ENCODE data around the gene SLK. TPM values are rescaled to one million over a fixed set of nuclear protein-coding genes. Genes with fewer than 3 reads are reported as not detected.
A peak's percentile ranks its signal among the peaks of the same experiment; 100 is the strongest.

Gene SLK
- polyA plus RNA-seq, 6 donors from 2014 or later, result 2.3 to 6.8 (median 4.2) TPM

GRCh38 chr10:103951942-103952341, 15.0 kb upstream of the SLK start:
- Mint-ChIP-seq H3K4me3 (no peak overlapping the region), H3K4me1 (peaks cover 4 to 6% (median 6%) of the 10 kb centered on the region in 3 donors), H3K9me3 (no peaks in the 10 kb centered on the region), H3K27me3 (peaks cover 9 to 22% (median 18%) of the 10 kb centered on the region in 3 donors), H3K27ac (no peak overlapping the region), H3K36me3 (peaks cover 0 to 5% of the 10 kb centered on the region in 2 donors)
- no peak for ATAC-seq (ENCODE audit: low read depth in 2 of 2)
- no peak for DNase-seq

- peaks cover 0 to 5% of the 10 kb centered on the region in 2 donors for H3K36me3 Mint-ChIP-seq
- H3K4me1 Mint-ChIP-seq, result no peaks in the 10 kb centered on the region
- no peak overlapping the region for H3K27ac Mint-ChIP-seq
- no peak for DNase-seq
- H3K4me3 Mint-ChIP-seq, result no peak overlapping the region
- H3K9me3 Mint-ChIP-seq, result no peaks in the 10 kb centered on the region
- no peak for ATAC-seq (ENCODE audit: low read depth in 2 of 2)
- H3K27me3 Mint-ChIP-seq, result peaks cover 4 to 17% (median 13%) of the 10 kb centered on the region in 3 donors
These were observed 12.4 kb upstream of the SLK start for GRCh38 chr10:103954543-103954942.

GRCh38 chr10:103958996-103959395, 7.9 kb upstream of the SLK start:
- no peak for DNase-seq
- H3K4me3 Mint-ChIP-seq, result no peak overlapping the region
- no peak for ATAC-seq (ENCODE audit: low read depth in 2 of 2)
- H3K27me3 Mint-ChIP-seq, result peaks cover 0 to 8% (median 5%) of the 10 kb centered on the region in 3 donors
- H3K4me1 Mint-ChIP-seq, result no peaks in the 10 kb centered on the region
- H3K27ac Mint-ChIP-seq, result no peak overlapping the region
- H3K36me3 Mint-ChIP-seq, result no peaks in the 10 kb centered on the region
- H3K9me3 Mint-ChIP-seq, result no peaks in the 10 kb centered on the region

DNA sequence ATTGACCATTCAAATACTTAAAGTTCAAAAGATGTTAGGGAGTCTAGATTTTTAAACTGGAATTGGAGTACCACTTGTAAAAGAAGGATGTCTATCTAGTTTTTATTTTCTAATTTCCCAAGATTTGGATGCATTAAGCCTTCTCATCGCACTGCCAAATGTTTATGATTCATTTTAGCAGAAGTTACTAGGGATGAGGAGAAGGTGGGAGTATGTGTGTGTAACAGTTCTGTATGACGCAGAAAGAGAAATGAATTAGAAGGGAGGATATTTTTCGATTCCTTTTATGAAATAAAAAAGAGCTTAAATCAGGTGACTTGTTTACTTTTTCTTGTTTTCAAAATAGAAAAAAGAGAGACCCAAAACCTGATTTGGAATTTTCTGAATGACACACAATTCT, 6.8 kb upstream of the SLK start:
- Mint-ChIP-seq H3K4me1 (no peaks in the 10 kb centered on the region), H3K9me3 (no peaks in the 10 kb centered on the region), H3K27ac (no peak overlapping the region), H3K4me3 (no peak overlapping the region), H3K27me3 (peaks cover 0 to 5% (median 5%) of the 10 kb centered on the region in 3 donors), H3K36me3 (no peaks in the 10 kb centered on the region)
- no peak for DNase-seq
- ATAC-seq (ENCODE audit: low read depth in 2 of 2), result no peak

DNA sequence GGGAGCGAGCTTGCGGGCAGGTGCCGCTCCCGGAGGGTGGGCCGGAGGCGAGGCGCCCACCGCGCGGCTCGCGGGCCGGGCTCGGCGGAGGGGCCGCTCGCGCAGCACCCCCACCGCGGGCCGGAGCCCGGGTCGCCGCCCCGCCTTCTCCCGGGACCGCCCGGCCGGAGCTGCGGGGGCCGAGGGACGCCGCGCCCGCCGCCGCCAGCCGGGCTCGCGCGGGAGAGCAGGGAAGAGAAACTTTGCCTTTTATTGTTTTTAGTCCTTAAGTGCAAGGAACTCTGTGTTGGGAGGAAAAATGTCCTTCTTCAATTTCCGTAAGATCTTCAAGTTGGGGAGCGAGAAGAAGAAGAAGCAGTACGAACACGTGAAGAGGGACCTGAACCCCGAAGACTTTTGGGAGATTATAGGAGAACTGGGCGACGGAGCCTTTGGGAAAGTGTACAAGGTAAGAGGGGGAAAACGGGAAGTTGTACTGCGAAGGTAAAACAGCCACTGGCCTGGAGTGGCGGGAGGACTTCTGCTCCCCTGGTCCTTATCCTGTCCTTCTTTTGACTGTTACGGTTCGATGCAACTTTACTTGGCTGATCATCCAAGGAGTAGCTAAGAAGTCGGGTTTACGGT, 620 bp downstream of the SLK start:
- H3K27me3 Mint-ChIP-seq, result no peaks in the 10 kb centered on the region
- peak overlapping the region; percentile 53 to 89 (median 80) for H3K27ac Mint-ChIP-seq
- ATAC-seq (ENCODE audit: low read depth in 2 of 2), result peak; percentile 41 to 45
- peak overlapping the region; percentile 90 to 97 (median 94) for H3K4me3 Mint-ChIP-seq
- H3K36me3 Mint-ChIP-seq, result no peaks in the 10 kb centered on the region
- DNase-seq, result peak; percentile 23
- H3K4me1 Mint-ChIP-seq, result peaks cover 31 to 44% (median 40%) of the 10 kb centered on the region in 3 donors
- no peaks in the 10 kb centered on the region for H3K9me3 Mint-ChIP-seq

- no peak for ATAC-seq (ENCODE audit: low read depth in 2 of 2)
- Mint-ChIP-seq H3K36me3 (no peaks in the 10 kb centered on the region), H3K4me3 (peak overlapping the region; percentile 90 to 97 (median 94)), H3K27me3 (no peaks in the 10 kb centered on the region), H3K9me3 (no peaks in the 10 kb centered on the region), H3K4me1 (peaks cover 39 to 49% (median 44%) of the 10 kb centered on the region in 3 donors), H3K27ac (peak overlapping the region in 3 of 6 donors; percentile 67 to 88 (median 83))
- DNase-seq, result no peak
These were observed 1.8 kb downstream of the SLK start for GRCh38 chr10:103968441-103969391.

- Mint-ChIP-seq H3K4me1 (peaks cover 44 to 54% (median 44%) of the 10 kb centered on the region in 3 donors), H3K4me3 (peak overlapping the region; percentile 76 to 97 (median 93)), H3K27ac (no peak overlapping the region), H3K27me3 (no peaks in the 10 kb centered on the region), H3K36me3 (no peaks in the 10 kb centered on the region), H3K9me3 (no peaks in the 10 kb centered on the region)
- DNase-seq (no peak), ATAC-seq (ENCODE audit: low read depth in 2 of 2) (no peak)
These were observed 2.5 kb downstream of the SLK start for GRCh38 chr10:103969436-103969835.

DNA sequence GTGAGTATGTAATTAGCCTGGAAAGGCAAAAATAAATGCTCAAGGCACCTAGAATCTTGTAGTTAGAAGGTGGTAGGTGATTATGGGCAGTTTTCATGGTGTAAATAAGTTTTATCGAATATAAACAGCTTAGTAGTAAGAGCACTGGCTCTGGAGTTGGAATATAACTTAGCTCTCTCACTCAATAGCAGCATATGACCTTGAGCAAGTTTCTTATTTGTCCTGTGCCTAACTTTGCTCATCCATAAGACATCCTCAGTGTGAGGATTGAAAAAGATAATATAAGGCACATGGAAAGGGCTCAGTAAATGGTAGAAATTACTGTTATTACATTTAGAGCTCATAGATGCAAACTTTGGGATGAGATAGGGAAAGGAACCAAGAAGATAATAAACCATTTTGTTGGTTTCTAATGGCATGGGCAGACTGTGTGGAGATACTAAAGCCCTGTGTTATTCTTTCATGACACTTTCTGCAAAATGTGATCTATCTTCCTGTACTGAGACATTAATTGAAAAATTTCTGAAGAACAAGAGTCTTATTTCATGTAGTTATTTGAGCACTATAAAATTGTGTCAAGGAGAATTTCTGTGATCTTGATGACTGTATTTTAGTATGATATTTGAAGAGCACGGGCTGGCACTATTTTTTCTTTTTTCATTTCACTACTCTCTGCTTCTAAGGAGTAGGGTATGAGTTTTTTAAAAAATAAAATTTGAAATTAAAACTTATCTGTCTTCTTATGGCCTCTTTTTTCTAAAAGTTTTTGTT, 3.1 kb downstream of the SLK start:
- Mint-ChIP-seq H3K4me3 (peak overlapping the region; percentile 20 to 96 (median 92)), H3K9me3 (no peaks in the 10 kb centered on the region), H3K36me3 (peaks cover 3 to 5% of the 10 kb centered on the region in 2 donors), H3K27ac (no peak overlapping the region), H3K4me1 (peaks cover 46 to 58% (median 48%) of the 10 kb centered on the region in 3 donors), H3K27me3 (no peaks in the 10 kb centered on the region)
- no peak for DNase-seq
- no peak for ATAC-seq (ENCODE audit: low read depth in 2 of 2)

- DNase-seq, result no peak
- Mint-ChIP-seq H3K27me3 (no peaks in the 10 kb centered on the region), H3K36me3 (peaks cover 7 to 10% of the 10 kb centered on the region in 2 donors), H3K4me1 (peaks cover 23 to 32% (median 25%) of the 10 kb centered on the region in 3 donors), H3K4me3 (peak overlapping the region in 2 of 8 donors; percentile 0 to 47), H3K9me3 (no peaks in the 10 kb centered on the region), H3K27ac (peak overlapping the region in 5 of 6 donors; percentile 1 to 86 (median 13))
- ATAC-seq (ENCODE audit: low read depth in 2 of 2), result no peak
These were observed 8.2 kb downstream of the SLK start for GRCh38 chr10:103975169-103975568.

DNA sequence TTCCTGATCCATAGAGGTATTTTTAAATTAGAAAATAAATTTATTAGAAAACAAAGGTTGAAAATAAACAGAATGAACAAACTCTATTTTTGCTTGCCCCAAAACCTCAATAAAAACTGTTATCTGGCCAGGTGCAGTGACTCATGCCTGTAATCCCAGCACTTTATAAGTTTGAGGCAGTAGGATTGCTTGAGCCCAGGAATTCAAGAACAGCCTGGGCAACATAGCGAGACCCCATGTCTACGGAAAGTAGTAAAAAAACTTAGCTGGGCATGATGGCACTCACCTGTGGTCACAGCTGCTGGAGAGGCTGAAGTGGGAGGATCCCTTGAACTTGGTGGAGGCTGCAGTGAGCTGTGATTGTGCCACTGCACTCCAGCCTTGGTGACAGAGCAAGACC, 10.3 kb downstream of the SLK start:
- H3K27me3 Mint-ChIP-seq, result no peaks in the 10 kb centered on the region
- no peak overlapping the region for H3K4me3 Mint-ChIP-seq
- ATAC-seq (ENCODE audit: low read depth in 2 of 2) (no peak), DNase-seq (no peak)
- peaks cover 7 to 10% of the 10 kb centered on the region in 2 donors for H3K36me3 Mint-ChIP-seq
- H3K9me3 Mint-ChIP-seq, result no peaks in the 10 kb centered on the region
- H3K27ac Mint-ChIP-seq, result no peak overlapping the region
- H3K4me1 Mint-ChIP-seq, result peaks cover 27 to 47% (median 27%) of the 10 kb centered on the region in 3 donors

GRCh38 chr10:103979530-103979929, 12.6 kb downstream of the SLK start:
- no peak overlapping the region for H3K27ac Mint-ChIP-seq
- ATAC-seq (ENCODE audit: low read depth in 2 of 2) (no peak), DNase-seq (no peak)
- H3K27me3 Mint-ChIP-seq, result no peaks in the 10 kb centered on the region
- H3K4me1 Mint-ChIP-seq, result peaks cover 26 to 51% (median 47%) of the 10 kb centered on the region in 3 donors
- no peaks in the 10 kb centered on the region for H3K9me3 Mint-ChIP-seq
- H3K4me3 Mint-ChIP-seq, result no peak overlapping the region
- peaks cover 7 to 10% of the 10 kb centered on the region in 2 donors for H3K36me3 Mint-ChIP-seq

DNA sequence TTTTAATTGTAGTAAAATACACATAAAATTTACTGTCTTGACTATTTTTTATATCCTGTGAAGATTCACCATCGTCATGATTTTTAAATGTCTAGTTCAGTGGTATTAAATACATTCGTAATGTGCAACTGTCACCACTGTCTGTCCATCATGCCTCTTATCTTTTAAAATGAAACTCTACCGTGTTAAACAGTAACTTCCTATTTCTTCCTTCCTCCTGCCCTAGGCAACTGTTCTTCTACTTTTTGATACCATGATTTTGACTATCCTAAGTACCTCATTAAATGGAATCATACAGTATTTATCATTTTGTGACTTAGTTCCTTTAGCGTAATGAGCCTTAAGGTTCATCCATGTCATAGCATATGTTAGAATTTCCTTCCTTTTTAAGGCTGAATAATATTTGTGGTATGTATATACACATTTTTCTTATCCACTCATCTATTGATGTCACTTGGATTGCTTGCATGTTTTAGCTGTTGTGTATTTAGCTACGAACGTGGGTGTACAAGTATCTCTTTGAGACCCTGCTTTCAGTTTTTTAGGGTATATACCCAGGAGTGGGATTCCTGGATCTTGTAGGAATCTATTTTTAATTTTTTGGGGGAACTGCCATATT, 13.5 kb downstream of the SLK start:
- ATAC-seq (ENCODE audit: low read depth in 2 of 2), result no peak
- peaks cover under 1 to 2% of the 10 kb centered on the region in 2 donors for H3K36me3 Mint-ChIP-seq
- peaks cover 21 to 47% (median 44%) of the 10 kb centered on the region in 3 donors for H3K4me1 Mint-ChIP-seq
- H3K27me3 Mint-ChIP-seq, result no peaks in the 10 kb centered on the region
- no peak for DNase-seq
- H3K4me3 Mint-ChIP-seq, result peak overlapping the region in 3 of 8 donors; percentile 0 to 48 (median 37)
- no peaks in the 10 kb centered on the region for H3K9me3 Mint-ChIP-seq
- H3K27ac Mint-ChIP-seq, result no peak overlapping the region

DNA sequence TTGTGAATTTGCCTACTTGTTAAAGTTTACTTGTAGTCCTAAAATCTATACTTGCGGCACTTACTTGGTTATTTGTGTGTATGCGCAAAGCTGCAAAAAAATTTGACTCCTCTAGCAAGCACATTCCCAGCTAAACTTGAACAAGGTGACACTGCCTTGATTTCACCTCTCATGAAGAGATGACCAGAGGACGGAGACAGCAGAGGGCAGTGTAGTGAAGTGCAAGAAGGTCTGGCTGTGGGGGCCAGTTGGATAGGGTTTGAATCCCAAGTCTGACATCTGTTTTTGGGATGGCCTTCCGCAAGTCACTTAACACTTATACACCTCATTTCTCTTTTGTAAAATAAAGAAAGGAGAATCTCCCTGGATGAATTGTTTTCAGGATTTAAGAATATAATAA, 15.7 kb downstream of the SLK start:
- no peak overlapping the region for H3K4me3 Mint-ChIP-seq
- DNase-seq, result no peak
- ATAC-seq (ENCODE audit: low read depth in 2 of 2), result no peak

More for the DNA sequence above, 15.7 kb downstream of the SLK start:
- H3K4me1 Mint-ChIP-seq, result peaks cover 25 to 54% (median 50%) of the 10 kb centered on the region in 3 donors
- H3K36me3 Mint-ChIP-seq, result no peaks in the 10 kb centered on the region
- no peaks in the 10 kb centered on the region for H3K27me3 Mint-ChIP-seq
- H3K27ac Mint-ChIP-seq, result peak overlapping the region in 4 of 6 donors; percentile 39 to 93 (median 67)
- no peaks in the 10 kb centered on the region for H3K9me3 Mint-ChIP-seq

Measured in naive B cell (primary cell).